Thyroid gland (tissue), 4 donors: ENCODE data around the gene TRIM72. TPM values are rescaled to one million over a fixed set of nuclear protein-coding genes. Genes with fewer than 3 reads are reported as not detected.

Experiments used
- DNase-seq, 2 donors: peaks; one replicate each; pipeline ENCODE4 v3.0.0-alpha.2; 2019
- H3K27ac ChIP-seq, 3 donors: fragments of 200-600 bp; sonication (generic); 1 replicate in 2 of 3; 2 replicates in 1 of 3; pipeline ENCODE4 v1.5.1; 2016 to 2019; ENCODE audit warnings: mild to moderate bottlenecking in 1 of 3, moderate library complexity in 1 of 3
- H3K27me3 ChIP-seq: fragments of 200-600 bp; sonication (generic); one replicate; pipeline ENCODE4 v1.5.1; 2019
- H3K36me3 ChIP-seq, 2 donors: fragments of 200-600 bp; sonication (generic); one replicate each; pipeline ENCODE4 v1.5.1; 2016 to 2019
- H3K4me1 ChIP-seq, 2 donors: fragments of 200-600 bp; sonication (generic); one replicate each; pipeline ENCODE4 v1.5.1; 2017 to 2019
- H3K4me3 ChIP-seq, 3 donors: fragments of 200-600 bp; sonication (generic); replicated peaks in 1 of 3; 1 replicate in 2 of 3; 2 replicates in 1 of 3; pipeline ENCODE4 v1.5.1; 2016; ENCODE audit warnings: mild to moderate bottlenecking in 1 of 3
- H3K9me3 ChIP-seq: fragments of 200-600 bp; sonication (generic); one replicate; pipeline ENCODE4 v1.5.1; 2017
- CTCF ChIP-seq, 6 experiments: fragments of 200-600 bp in 3 of 6; fragments of 450-650 bp in 3 of 6; sonication (generic) in 3 of 6; IDR thresholded peaks; one replicate each; pipeline ENCODE4 v1.5.1; 2016 to 2019; ENCODE audit warnings: antibody characterized with exemption in 6 of 6, mild to moderate bottlenecking in 2 of 6, inconsistent platforms in 1 of 6, moderate library complexity in 1 of 6
- POLR2A ChIP-seq, 2 donors: fragments of 450-650 bp; IDR thresholded peaks; one replicate each; pipeline ENCODE4 v1.6.1; 2017; ENCODE audit warnings: antibody characterized with exemption in 2 of 2, mild to moderate bottlenecking in 2 of 2, moderate library complexity in 1 of 2
- WGBS, 2 donors: methylation state at CpG; one replicate each; pipeline ENCODE4 v1.1.5; 2017; 5-methylcytosine and 5-hydroxymethylcytosine counted together
- intact Hi-C: fragments of 100-400 bp; cut with DNase I; formaldehyde crosslinking; loops from one replicate; pipeline ENCODE4 v1.15.1; 2023
- total RNA-seq, 4 donors: library from RNA; depleted of rRNA; stranded (reverse); fragments of >200 nt; gene quantifications; one replicate each; pipeline ENCODE4 v1.2.3, GENCODE V29; 2016

Gene TRIM72
- total RNA-seq, 4 donors from 2014 or later = under 0.01 to 0.11 TPM; not detected in 2

DNA sequence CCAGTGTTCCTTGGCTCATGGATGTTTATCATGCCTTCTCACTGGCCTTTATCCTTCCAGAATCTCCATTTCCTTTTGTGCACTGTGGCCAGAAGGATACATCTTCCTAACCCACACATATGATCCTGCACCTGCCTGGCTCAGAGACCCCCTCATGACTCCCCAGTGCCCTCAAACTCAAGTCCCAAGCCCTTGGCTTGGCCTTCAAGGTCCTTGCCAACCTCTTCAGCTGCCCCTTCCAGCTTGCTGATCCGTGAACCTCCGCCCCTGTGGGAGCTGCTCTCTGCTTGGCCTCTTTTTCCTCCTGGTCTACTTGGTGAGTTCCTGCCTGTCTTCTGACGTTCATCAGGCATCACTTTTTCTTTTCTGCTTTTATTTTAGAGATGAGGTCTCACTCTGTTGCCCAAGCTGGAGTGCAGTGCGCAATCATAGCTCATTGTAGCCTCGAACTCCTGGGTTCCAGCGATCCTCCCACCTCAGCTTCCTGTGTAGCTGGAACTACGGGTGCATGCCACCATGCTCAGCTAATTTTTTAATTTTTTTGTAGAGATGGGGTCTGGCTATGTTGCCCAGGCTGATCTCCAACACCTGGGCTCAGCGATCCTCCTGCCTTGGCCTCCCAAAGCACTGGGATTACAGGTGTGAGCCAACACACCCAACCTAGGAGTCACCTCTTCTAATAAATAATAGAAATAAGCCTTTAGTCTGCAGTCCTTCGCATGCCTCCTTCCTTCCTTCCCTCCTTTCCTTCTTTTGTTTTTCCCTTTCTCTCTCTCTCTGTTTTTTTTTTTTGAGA lies 8.8 kb upstream of the TRIM72 start:
- Histone ChIP-seq H3K4me1 (peaks cover 0 to 22% of the 10 kb centered on the region in 2 donors), H3K27me3 (no peaks in the 10 kb centered on the region), H3K4me3 (no peak overlapping the region), H3K36me3 (no peaks in the 10 kb centered on the region), H3K27ac (no peak overlapping the region), H3K9me3 (no peaks in the 10 kb centered on the region)
- intact Hi-C loops = no loop called here
- WGBS, 2 donors = 74 to 87% methylated on average over 8 to 9 of the region's 9 CpGs
- TF ChIP-seq CTCF (IDR thresholded peaks at IDR 0.05) = no peak
- TF ChIP-seq POLR2A (IDR thresholded peaks at IDR 0.05) = no peak
- no peak for DNase-seq

DNA sequence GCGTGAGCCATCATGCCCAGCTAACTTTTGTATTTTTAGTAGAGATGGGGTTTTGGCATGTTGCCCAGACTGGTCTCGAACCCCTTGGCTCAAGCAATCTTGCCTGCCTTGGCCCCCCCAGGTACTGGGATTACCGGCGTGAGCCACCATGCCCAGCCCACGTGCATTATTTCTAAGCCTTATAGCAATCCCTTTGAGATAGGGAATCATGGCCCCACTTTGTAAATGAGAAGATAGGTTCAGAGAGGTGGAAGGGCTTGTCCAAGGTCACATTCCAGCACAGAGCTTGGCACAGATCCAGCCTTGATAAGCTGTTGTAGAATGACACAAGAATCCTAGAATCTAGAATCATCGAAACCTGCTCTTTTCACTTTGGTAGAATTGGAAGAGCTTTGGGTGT lies 7.1 kb upstream of the TRIM72 start:
- no peaks in the 10 kb centered on the region for H3K36me3 ChIP-seq
- DNase-seq = no peak
- no peak overlapping the region for H3K4me3 ChIP-seq
- WGBS, 2 donors = 32 to 47% methylated on average over 6 of the region's 6 CpGs
- intact Hi-C loops = no loop called here
- no peaks in the 10 kb centered on the region for H3K9me3 ChIP-seq
- H3K27me3 ChIP-seq = no peaks in the 10 kb centered on the region
- peaks cover 0 to 10% of the 10 kb centered on the region in 2 donors for H3K4me1 ChIP-seq
- H3K27ac ChIP-seq = no peak overlapping the region
- TF ChIP-seq POLR2A (IDR thresholded peaks at IDR 0.05) = no peak
- no peak for TF ChIP-seq CTCF (IDR thresholded peaks at IDR 0.05)

- H3K36me3 ChIP-seq = no peaks in the 10 kb centered on the region
- H3K4me3 ChIP-seq = no peak overlapping the region
- H3K9me3 ChIP-seq = no peaks in the 10 kb centered on the region
- WGBS, 2 donors = 100% methylated on average over 1 of the region's 1 CpG
- peaks cover 11% of the 10 kb centered on the region for H3K27me3 ChIP-seq
- peaks cover 21 to 27% of the 10 kb centered on the region in 2 donors for H3K4me1 ChIP-seq
- intact Hi-C loops = no loop called here
- H3K27ac ChIP-seq = no peak overlapping the region
- DNase-seq = no peak
- TF ChIP-seq POLR2A (IDR thresholded peaks at IDR 0.05) = no peak
- TF ChIP-seq CTCF (IDR thresholded peaks at IDR 0.05) = no peak
Measured at GRCh38 chr16:31213342-31213741, 577 bp upstream of the TRIM72 start.

GRCh38 chr16:31214708-31215286 lies 878 bp downstream of the TRIM72 start:
- H3K27ac ChIP-seq = no peak overlapping the region

More at GRCh38 chr16:31214708-31215286, 878 bp downstream of the TRIM72 start:
- Histone ChIP-seq H3K9me3 (no peaks in the 10 kb centered on the region), H3K4me1 (peaks cover 21 to 27% of the 10 kb centered on the region in 2 donors), H3K27me3 (peaks cover 11% of the 10 kb centered on the region), H3K4me3 (peak overlapping the region in 1 of 3 donors; percentile 25), H3K36me3 (no peaks in the 10 kb centered on the region)
- intact Hi-C loops = no loop called here
- 20% methylated on average over 1 to 4 of the region's 58 CpGs for WGBS, 2 donors
- peak in 1 of 2 donors; percentile 11 for DNase-seq
- TF ChIP-seq CTCF (IDR thresholded peaks at IDR 0.05) (no peak), POLR2A (IDR thresholded peaks at IDR 0.05) (no peak)
